ENCODE results near the gene NRAS. TPM values are rescaled to one million over a fixed set of nuclear protein-coding genes. Genes with fewer than 3 reads are reported as not detected.

The NRAS gene
- total and polyA plus RNA-seq, 2 donors (not counting 1 experiment from before 2014, with no cell fraction given) = 31.0 to 62.3 TPM

DNA sequence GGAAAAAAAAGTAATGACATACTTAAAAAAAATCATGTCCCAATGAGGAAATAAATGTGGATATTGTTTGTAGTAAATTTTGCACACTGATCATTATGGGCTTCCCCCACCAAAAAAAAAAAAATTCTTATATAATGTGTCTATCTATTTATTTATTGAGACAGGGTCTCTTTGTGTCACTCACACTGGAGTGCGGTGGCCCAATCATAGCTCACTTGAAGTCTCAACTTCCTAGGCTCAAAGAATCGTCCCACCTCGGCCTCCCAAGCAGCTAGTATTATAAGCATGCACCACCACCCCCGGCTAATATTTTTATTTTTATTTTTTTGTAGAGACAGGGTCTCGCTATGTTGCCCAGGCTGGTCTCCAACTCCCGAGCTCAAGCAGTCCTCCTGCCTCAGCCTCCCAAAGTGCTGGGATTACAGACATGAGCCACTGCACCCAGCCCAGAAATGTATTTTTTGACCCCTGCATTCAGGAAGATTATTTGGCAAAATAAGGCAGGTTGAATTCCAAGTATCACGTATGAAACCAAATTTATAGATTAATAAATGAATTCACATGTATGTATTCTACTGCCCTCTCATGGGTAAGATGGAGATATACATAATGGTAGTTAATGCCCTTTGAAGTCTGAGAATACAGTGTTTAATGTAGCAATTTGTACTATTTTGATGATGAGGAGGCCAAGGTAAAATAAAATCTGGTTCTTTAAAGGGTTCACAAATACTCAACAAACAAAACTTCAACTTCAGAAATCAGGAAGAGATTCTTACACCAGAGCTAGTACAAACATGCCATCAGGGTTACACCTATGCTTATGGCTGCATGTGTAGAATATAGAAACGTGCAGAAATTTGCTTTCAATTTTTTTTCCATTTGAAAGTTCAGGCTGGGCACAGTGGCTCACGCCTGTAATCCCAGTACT, 45.3 kb downstream of the NRAS start:
- peak; percentile 15 to 42 for DNase-seq (ENCODE audit: low read depth in 2 of 2)
- H3K27ac ChIP-seq (ENCODE audit: insufficient read depth, low read length) = no peak overlapping the region
- peaks cover 3% of the 10 kb centered on the region for H3K4me1 ChIP-seq (ENCODE audit: control insufficient read depth, extremely low read depth, insufficient read depth, low read length)
- H3K4me2 ChIP-seq (ENCODE audit: extremely low read depth, insufficient read depth, low read length) = no peak overlapping the region
- TF ChIP-seq, protein P1, sequence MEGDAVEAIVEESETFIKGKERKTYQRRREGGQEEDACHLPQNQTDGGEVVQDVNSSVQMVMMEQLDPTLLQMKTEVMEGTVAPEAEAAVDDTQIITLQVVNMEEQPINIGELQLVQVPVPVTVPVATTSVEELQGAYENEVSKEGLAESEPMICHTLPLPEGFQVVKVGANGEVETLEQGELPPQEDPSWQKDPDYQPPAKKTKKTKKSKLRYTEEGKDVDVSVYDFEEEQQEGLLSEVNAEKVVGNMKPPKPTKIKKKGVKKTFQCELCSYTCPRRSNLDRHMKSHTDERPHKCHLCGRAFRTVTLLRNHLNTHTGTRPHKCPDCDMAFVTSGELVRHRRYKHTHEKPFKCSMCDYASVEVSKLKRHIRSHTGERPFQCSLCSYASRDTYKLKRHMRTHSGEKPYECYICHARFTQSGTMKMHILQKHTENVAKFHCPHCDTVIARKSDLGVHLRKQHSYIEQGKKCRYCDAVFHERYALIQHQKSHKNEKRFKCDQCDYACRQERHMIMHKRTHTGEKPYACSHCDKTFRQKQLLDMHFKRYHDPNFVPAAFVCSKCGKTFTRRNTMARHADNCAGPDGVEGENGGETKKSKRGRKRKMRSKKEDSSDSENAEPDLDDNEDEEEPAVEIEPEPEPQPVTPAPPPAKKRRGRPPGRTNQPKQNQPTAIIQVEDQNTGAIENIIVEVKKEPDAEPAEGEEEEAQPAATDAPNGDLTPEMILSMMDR (conservative IDR thresholded peaks at IDR 0.05 in 1 of 2, IDR thresholded peaks at IDR 0.05 in 1 of 2; ENCODE audit: low read depth in 1 of 2, low read length in 2 of 2) = peak in 1 of 2 donors; percentile 37
- no peak for TF ChIP-seq EZH2 (IDR thresholded peaks at IDR 0.05; ENCODE audit: low read length, missing control alignments)
- no peak overlapping the region for H2AFZ ChIP-seq (ENCODE audit: low read length)
- no peaks in the 10 kb centered on the region for H4K20me1 ChIP-seq (ENCODE audit: control insufficient read depth, extremely low read depth, insufficient read depth, low read length)
- no peaks in the 10 kb centered on the region for H3K9me3 ChIP-seq (ENCODE audit: control insufficient read depth, insufficient read depth, low read depth, low read length)
- peaks cover 4% of the 10 kb centered on the region for H3K27me3 ChIP-seq (ENCODE audit: control insufficient read depth, insufficient read depth, low read length)
- no peaks in the 10 kb centered on the region for H3K79me2 ChIP-seq (ENCODE audit: control insufficient read depth, insufficient read depth, low read length)
- H3K9ac ChIP-seq (ENCODE audit: insufficient read depth, low read length) = peak overlapping the region; percentile 10
- no peak overlapping the region for H3K4me3 ChIP-seq (replicated peaks in 1 of 4; ENCODE audit: control extremely low read depth in 1 of 4, insufficient read depth in 1 of 4, low read depth in 3 of 4, low read length in 4 of 4)
- no peaks in the 10 kb centered on the region for H3K36me3 ChIP-seq (ENCODE audit: control insufficient read depth, insufficient read depth, low read length)

DNA sequence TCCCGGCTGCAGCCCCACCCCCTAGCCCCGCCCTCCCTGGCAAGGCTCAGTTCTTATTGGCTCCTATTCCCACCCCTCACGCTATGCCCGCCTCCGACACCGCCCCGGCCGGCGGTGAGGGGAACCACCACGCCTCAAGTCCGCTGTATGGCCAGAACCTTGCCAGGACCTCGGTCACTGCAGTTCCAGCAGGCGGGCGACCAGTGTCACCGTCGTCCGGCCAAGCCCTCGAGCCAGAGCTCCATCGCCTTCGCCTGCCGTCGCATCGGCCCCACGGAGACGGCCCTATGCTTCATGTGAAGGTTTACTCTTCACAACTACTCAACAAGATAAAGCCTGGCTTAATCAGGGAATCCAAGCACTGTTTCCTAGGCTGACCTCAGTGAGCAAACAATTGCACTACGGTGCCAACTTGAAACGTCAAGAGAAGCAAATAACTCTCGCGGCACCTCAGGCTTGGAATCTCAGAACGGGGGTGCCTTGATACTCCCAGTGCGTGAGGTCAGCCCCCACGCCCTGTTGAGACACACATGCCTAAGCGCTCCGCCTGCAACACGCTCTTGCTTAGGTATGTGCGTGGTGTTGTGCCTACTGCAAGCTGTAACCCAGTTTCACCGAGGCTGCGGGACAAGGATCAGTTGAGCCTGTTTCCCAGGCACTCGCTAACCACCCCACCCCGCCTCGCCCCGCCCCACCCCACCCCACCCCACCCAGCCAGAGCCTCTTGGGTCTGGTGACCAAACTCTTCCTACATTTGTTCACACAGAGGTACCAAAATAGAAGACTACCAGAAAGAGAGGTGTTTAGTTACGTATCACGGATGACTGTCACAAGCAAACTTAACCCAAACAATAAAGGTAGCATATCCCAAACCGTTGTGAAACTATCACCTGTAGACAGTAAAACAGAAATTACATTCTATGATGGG, 46.2 kb downstream of the NRAS start:
- Histone ChIP-seq H2AFZ (ENCODE audit: low read length) (peak overlapping the region; percentile 99), H3K4me2 (ENCODE audit: extremely low read depth, insufficient read depth, low read length) (peak overlapping the region; percentile 98), H4K20me1 (ENCODE audit: control insufficient read depth, extremely low read depth, insufficient read depth, low read length) (no peaks in the 10 kb centered on the region), H3K27ac (ENCODE audit: insufficient read depth, low read length) (peak overlapping the region; percentile 94), H3K9ac (ENCODE audit: insufficient read depth, low read length) (peak overlapping the region; percentile 91), H3K36me3 (ENCODE audit: control insufficient read depth, insufficient read depth, low read length) (no peaks in the 10 kb centered on the region), H3K27me3 (ENCODE audit: control insufficient read depth, insufficient read depth, low read length) (peaks cover under 1% of the 10 kb centered on the region), H3K4me3 (replicated peaks in 1 of 4; ENCODE audit: control extremely low read depth in 1 of 4, insufficient read depth in 1 of 4, low read depth in 3 of 4, low read length in 4 of 4) (peak overlapping the region; percentile 80 to 97 (median 82)), H3K79me2 (ENCODE audit: control insufficient read depth, insufficient read depth, low read length) (no peaks in the 10 kb centered on the region), H3K9me3 (ENCODE audit: control insufficient read depth, insufficient read depth, low read depth, low read length) (no peaks in the 10 kb centered on the region), H3K4me1 (ENCODE audit: control insufficient read depth, extremely low read depth, insufficient read depth, low read length) (peaks cover 3% of the 10 kb centered on the region)
- TF ChIP-seq EZH2 (IDR thresholded peaks at IDR 0.05; ENCODE audit: low read length, missing control alignments) = no peak
- TF ChIP-seq, protein P1 (conservative IDR thresholded peaks at IDR 0.05 in 1 of 2, IDR thresholded peaks at IDR 0.05 in 1 of 2; ENCODE audit: low read depth in 1 of 2, low read length in 2 of 2) = no peak
- DNase-seq (ENCODE audit: low read depth in 2 of 2) = peak; percentile 83 to 84
